HL-60 (cell line): ENCODE data around the gene INSIG1.

Experiments used
- CTCF ChIP-seq: IDR thresholded peaks from one replicate; pipeline ENCODE4 v1.5.1; 2011; ENCODE audit warnings: low read length, control low read depth, inconsistent platforms; ENCODE audit not compliant: insufficient read depth
- GABPA ChIP-seq: IDR thresholded peaks from 2 replicates; pipeline ENCODE4 v1.6.1; 2012; ENCODE audit warnings: low read depth
- POLR2AphosphoS5 ChIP-seq: IDR thresholded peaks from 2 replicates; pipeline ENCODE4 v1.6.1; 2012; ENCODE audit warnings: low read depth
- TF ChIP-seq, protein P1 (sequence below): IDR thresholded peaks from 2 replicates; pipeline ENCODE4 v1.6.1; 2012; ENCODE audit warnings: low read depth; ENCODE audit not compliant: insufficient replicate concordance

GRCh38 chr7:155342313-155342712 is 44.6 kb downstream of the INSIG1 start:
- TF ChIP-seq CTCF, result no peak
- no peak for TF ChIP-seq POLR2AphosphoS5
- TF ChIP-seq, protein P1, sequence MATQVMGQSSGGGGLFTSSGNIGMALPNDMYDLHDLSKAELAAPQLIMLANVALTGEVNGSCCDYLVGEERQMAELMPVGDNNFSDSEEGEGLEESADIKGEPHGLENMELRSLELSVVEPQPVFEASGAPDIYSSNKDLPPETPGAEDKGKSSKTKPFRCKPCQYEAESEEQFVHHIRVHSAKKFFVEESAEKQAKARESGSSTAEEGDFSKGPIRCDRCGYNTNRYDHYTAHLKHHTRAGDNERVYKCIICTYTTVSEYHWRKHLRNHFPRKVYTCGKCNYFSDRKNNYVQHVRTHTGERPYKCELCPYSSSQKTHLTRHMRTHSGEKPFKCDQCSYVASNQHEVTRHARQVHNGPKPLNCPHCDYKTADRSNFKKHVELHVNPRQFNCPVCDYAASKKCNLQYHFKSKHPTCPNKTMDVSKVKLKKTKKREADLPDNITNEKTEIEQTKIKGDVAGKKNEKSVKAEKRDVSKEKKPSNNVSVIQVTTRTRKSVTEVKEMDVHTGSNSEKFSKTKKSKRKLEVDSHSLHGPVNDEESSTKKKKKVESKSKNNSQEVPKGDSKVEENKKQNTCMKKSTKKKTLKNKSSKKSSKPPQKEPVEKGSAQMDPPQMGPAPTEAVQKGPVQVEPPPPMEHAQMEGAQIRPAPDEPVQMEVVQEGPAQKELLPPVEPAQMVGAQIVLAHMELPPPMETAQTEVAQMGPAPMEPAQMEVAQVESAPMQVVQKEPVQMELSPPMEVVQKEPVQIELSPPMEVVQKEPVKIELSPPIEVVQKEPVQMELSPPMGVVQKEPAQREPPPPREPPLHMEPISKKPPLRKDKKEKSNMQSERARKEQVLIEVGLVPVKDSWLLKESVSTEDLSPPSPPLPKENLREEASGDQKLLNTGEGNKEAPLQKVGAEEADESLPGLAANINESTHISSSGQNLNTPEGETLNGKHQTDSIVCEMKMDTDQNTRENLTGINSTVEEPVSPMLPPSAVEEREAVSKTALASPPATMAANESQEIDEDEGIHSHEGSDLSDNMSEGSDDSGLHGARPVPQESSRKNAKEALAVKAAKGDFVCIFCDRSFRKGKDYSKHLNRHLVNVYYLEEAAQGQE, result no peak
- TF ChIP-seq GABPA, result no peak
